ENCODE measurements around the gene SLC18B1. TPM values are rescaled to one million over a fixed set of nuclear protein-coding genes. Genes with fewer than 3 reads are reported as not detected.

SLC18B1 gene
- total and polyA plus RNA-seq, 2 of the 13 experiments (the other 11 are each of a cell fraction or from before 2014, with no cell fraction given), result 11.4 to 13.8 TPM

GRCh38 chr6:132812756-132813172 lies 14.3 kb upstream of the SLC18B1 start (continued):
- TF ChIP-seq GRHL1 (CRISPR knock-in tag; conservative IDR thresholded peaks at IDR 0.05) (no peak), NFRKB (IDR thresholded peaks at IDR 0.05) (no peak), ZNF441 (CRISPR knock-in tag; IDR thresholded peaks at IDR 0.05; ENCODE audit: borderline replicate concordance) (no peak), HOXA9 (CRISPR knock-in tag; IDR thresholded peaks at IDR 0.05; ENCODE audit: borderline replicate concordance) (0 out of 2 replicates have a peak, but pooled peaks have one; percentile 1), TSC22D2 (CRISPR knock-in tag; IDR thresholded peaks at IDR 0.05; ENCODE audit: borderline replicate concordance) (no peak), ZNF160 (CRISPR knock-in tag; IDR thresholded peaks at IDR 0.05) (0 out of 2 replicates have a peak, but pooled peaks have one; percentile 3), KAT7 (CRISPR knock-in tag; IDR thresholded peaks at IDR 0.05; ENCODE audit: borderline replicate concordance) (no peak), IRF1 (CRISPR knock-in tag; IDR thresholded peaks at IDR 0.05; ENCODE audit: low read depth) (peak; percentile 93; the same call in 1 of the 2 replicates), ZNF20 (CRISPR knock-in tag; IDR thresholded peaks at IDR 0.05) (0 out of 2 replicates have a peak, but pooled peaks have one; percentile 2), ZNF260 (CRISPR knock-in tag; IDR thresholded peaks at IDR 0.05; ENCODE audit: borderline replicate concordance, low read depth) (no peak), RFXANK (CRISPR knock-in tag; IDR thresholded peaks at IDR 0.05) (0 out of 2 replicates have a peak, but pooled peaks have one; percentile 10), MED13 (CRISPR knock-in tag; IDR thresholded peaks at IDR 0.05) (no peak), GLMP (CRISPR knock-in tag; IDR thresholded peaks at IDR 0.05; ENCODE audit: borderline replicate concordance) (no peak), ETV6 (CRISPR knock-in tag; conservative IDR thresholded peaks at IDR 0.05) (no peak), PRDM10 (CRISPR knock-in tag; IDR thresholded peaks at IDR 0.05; ENCODE audit: low read depth) (no peak), EHMT2 (IDR thresholded peaks at IDR 0.05; ENCODE audit: borderline replicate concordance, low read depth, low read length) (no peak), ZNF605 (CRISPR knock-in tag; IDR thresholded peaks at IDR 0.05) (no peak), RFX3 (CRISPR knock-in tag; IDR thresholded peaks at IDR 0.05) (no peak), ZNF205 (CRISPR knock-in tag; IDR thresholded peaks at IDR 0.05) (0 out of 2 replicates have a peak, but pooled peaks have one; percentile 11), SP1 (IDR thresholded peaks at IDR 0.05) (no peak), SP1 (CRISPR knock-in tag; IDR thresholded peaks at IDR 0.05) (no peak), NKX3-1 (CRISPR knock-in tag; IDR thresholded peaks at IDR 0.05) (no peak), TEAD3 (CRISPR knock-in tag; optimal IDR thresholded peaks at IDR 0.05; ENCODE audit: borderline replicate concordance) (no peak), MAX (IDR thresholded peaks at IDR 0.05) (no peak), PHF20 (CRISPR knock-in tag; IDR thresholded peaks at IDR 0.05) (0 out of 2 replicates have a peak, but pooled peaks have one; percentile 1), KLF12 (CRISPR knock-in tag; IDR thresholded peaks at IDR 0.05; ENCODE audit: borderline replicate concordance) (no peak)

All from HepG2 (cell line).